GM19468 (cell line): ENCODE results near the gene SPAG9.

Experiments used
- ATAC-seq: cut with Tn5 transposase; IDR thresholded peaks from one replicate; pipeline ENCODE4 v1.9.1; 2021; ENCODE audit warnings: mild to moderate bottlenecking, moderate library complexity, moderate number of reproducible peaks; ENCODE audit not compliant: unreplicated experiment; ENCODE audit errors: extremely low read depth

The SPAG9 gene

DNA sequence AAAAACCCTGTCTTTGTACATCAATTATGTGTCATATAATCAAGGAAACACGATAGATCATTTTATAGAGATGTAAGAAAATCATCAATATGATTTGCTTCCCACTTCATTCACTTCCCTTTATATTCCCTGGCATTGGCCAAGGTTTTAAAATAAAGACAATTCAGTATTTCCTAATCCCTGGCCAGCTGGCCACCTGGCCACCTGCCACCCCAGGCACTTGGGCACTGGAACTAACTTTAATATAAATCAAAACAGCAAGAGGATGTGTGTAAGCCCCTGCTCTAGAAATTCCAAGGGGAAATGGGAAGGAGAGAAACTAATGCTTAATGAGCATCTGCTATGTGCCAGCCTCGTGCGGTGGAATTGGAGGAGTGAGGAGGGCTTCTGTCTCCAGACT is 195.9 kb downstream of the SPAG9 start:
- no peak for ATAC-seq

DNA sequence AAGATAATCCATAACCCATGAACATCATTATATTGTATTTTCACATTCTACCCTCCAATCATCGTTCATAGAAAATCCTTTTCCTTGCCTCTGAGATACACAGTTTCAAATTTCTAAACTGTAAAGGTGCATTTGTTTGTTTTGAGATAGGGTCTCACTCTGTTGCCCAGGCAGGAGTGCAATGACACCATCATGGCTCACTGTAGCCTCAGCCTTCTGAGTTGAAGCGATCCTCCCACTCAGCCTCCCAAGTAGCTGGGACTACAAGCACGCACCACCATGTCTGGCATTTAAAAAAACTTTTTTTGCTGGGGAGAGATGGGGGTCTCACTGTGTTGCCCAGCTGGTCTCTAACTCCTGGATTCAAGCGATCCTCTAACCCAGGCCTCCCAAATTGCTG is 196.4 kb downstream of the SPAG9 start:
- no peak for ATAC-seq

DNA sequence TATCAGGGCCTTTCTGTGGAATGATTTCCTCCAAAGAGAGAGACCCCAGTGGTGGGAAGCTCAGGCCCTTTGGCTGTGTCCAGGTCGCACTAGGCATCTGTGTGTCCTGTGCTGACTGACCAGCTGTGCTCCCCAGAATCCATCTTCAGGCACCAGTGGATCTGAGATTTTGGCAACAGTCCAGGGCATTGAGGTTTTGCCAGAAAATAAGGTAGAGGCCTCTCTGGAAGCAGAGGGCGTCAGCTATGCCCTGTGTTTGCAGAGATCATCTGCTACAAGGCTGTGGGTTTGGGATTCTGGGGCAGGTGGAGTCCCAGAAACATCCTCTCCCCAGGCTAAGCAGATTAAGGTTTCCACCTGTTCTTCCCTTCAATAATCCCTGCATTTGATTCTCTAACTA is 197.1 kb downstream of the SPAG9 start:
- ATAC-seq: no peak

DNA sequence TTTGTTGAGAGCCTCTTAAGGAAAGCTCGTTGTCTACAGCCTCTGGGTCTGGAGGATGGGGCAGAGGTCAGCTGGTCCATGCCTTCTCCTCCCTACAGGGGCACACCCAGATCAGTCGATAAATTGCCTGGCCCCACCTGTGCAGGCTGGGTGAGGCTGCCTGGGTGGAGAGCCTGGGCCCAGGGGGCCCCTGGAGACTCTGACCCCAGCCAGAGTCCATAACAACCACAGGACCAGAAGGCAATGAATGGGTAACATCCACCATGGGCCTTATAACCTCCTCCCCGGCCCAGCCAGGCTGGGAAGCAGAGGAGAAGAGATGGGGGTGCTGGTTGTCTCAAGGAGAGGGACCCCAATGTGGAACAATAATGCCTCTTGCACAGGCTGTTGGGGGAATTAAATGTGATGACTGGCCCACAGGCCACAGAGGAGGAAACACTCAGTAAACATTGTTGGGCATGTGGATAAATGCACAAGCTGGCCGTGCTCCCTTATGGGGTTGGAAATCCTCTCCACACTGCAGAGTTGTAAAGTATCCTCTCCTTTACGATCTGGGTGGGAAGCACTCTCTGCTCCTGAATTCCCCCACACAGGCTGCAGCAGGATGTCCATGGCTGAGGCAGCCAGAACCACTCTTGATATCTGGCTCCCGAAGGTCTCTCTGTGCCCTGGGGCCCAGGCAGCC is 197.8 kb downstream of the SPAG9 start:
- no peak for ATAC-seq

DNA sequence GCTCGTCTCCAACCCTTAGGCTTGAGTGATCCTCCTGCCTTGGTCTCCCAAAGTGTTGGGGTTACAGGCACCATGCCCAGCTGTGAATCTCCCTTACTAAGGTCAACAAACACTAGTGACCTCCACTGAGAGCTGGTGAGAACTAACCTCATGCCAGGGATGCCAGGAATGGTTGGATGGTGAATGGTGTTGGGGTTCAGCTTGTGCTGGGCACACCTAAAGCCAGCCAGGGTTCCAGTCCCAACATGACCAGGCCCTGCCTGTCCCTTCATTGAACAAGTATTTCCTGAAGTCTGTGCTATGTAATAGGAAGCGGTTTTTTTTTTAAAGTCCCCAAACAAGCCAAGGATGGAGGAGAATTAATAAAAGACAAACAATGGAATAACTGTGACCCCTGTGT is 198.6 kb downstream of the SPAG9 start:
- no peak for ATAC-seq

DNA sequence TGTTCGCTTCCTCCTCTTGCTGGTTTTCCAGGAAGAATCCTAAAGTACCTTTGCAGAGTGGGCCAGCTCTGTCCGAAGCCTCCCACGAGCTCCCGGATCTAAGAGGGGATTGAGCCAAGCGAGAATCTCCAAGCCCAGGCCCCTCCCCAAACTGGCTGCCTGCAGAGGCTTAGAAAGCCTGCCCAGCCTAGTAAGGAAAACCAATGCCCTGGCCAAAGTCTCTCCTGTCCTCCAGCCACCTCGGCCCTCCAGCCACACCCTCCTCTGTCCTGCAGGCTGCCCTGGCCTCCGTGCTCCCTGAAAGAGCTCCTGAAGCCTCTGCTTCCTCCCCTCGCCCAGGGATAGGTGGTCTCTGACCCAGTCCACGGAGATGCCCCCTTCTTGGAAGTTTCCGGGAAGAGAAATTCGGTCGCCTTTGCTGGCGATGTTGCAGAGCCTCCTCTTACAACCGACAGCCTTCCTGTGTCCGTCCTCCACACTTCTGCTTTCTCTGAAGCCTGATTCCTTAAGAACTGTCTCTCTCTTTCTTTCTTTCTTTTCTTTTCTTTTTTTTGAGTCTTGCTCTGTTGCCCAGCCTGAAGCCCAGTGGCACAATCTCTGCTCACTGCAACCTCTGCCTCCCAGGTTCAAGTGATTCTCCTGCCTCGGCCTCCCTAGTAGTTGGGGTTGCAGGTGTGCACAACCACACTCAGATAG is 199.6 kb downstream of the SPAG9 start:
- ATAC-seq: no peak

DNA sequence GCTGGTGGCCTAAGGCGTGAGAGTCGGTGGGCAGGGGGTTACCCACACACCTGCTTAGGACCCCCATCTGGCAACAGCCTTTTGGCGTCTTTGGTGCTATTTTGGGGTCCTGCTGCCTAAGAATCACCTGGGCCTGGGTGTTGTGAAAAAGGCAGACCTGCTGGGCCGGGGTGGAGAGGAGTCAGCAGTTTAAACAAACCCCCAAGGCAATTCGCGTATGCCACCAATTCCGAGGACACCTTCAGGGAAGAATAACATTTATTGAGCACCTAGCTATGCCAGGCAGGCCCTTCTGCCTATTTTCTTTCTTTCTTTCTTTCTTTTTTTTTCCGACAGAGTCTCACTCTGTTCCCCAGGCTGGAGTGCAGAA is 200.6 kb downstream of the SPAG9 start:
- ATAC-seq: no peak

DNA sequence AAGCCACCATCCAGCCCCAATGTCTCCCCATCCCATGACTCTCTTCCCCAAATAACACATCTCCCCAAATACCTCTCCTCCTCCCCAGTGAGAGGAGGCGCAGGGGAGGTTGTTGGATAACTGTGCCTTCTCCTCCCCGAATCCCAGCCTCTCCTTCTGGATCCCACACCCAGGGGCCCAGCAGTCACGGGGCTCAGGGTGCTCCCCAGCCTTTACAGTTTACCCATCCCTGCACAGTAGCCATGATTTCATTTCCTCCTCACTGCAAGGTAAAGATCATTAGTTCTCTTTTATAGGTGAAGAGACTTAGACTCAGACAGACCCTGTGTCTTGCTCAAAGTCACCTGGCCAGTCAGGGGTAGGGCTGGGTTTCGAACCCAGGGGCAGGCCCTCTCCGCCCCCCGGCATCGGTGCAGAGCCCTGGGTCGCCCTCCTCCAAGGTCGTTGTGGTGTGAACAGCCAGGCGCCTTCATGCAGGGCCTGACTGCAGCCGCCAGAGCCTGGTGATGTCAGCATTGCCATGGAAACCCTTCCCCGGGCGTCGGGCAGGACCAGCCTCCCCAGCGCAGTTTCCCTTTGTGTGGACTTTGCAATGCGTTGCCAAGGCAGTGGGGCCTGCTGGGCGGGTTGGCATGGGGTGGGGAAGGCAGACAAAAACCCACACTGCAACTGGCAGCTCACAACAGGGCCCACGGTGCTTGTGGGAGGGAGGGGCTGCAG is 201.2 kb downstream of the SPAG9 start:
- ATAC-seq: no peak

DNA sequence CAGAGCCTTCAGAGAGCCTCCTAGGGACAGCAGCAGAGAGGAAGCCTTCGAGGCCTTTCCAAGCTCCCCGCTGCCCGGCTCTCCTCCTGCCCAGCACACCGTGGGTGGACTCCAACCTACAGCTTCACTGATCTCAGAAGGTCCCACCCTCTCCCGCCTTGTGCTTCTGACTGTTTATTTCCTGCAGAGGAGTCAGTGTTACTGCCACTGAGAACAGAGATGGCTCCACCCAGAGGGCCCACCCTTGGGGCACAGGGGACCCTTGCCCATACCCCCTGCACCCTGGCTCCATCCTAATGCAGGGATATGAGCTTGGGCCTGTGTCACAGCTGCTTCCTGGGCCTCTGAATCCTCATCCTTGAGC is 201.8 kb downstream of the SPAG9 start:
- no peak for ATAC-seq

DNA sequence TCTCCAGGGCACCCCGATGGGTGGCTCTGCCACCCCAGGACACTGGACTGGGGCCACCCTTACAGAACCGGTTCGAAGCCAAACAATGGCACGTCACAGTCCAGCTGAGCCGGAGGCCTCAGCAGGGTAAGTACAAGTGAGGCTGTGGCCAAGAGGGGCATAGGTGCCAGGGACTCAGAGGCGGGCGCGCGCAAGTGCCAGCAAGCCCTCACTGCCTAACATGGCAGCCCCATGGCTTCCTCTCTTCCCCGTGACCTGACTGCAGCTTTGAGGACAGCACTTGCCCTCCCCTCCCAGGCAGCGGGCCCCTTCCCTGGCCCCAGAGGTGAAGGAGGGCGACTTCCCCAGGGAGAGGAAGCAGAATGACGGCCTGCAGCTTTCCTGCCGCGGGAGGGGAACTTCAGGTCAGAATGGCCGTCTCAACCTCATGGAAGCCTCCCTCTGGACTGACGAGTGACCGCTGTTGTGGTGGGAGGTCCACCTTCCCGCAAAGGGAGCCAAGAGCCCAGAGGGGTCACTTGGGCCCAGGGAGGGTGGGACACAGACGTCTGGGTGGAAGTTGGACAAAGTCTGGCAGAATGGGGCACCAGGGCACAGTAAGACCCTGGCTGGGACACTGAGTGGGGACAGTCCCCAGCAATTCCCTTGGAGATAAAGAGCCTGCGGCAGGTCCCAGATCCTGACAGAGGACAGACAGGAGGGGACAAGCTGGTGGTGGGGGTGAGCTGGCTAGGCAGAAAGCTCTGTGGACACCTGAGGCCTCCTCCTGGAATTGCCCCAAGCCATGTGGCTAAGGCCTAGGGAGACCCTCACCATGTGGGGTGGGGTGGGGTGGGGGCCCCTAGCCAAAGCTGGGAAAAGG is 202.4 kb downstream of the SPAG9 start:
- ATAC-seq: no peak

DNA sequence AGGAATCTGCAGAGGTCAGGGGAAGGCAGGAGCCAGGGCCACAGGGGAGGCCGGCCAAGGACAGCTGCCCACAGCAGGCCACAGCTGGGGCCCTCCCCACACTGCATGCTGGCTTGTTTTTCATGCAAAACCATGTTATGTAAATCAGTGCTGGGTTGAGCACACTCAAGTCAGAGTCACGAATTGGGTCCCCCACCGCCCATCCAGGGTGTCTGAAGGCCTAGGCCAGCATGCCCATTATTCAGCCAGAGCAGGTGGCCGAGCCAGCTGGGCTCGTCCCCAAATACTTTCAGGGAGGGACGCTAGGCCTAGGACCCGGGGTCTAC is 203.3 kb downstream of the SPAG9 start:
- no peak for ATAC-seq

DNA sequence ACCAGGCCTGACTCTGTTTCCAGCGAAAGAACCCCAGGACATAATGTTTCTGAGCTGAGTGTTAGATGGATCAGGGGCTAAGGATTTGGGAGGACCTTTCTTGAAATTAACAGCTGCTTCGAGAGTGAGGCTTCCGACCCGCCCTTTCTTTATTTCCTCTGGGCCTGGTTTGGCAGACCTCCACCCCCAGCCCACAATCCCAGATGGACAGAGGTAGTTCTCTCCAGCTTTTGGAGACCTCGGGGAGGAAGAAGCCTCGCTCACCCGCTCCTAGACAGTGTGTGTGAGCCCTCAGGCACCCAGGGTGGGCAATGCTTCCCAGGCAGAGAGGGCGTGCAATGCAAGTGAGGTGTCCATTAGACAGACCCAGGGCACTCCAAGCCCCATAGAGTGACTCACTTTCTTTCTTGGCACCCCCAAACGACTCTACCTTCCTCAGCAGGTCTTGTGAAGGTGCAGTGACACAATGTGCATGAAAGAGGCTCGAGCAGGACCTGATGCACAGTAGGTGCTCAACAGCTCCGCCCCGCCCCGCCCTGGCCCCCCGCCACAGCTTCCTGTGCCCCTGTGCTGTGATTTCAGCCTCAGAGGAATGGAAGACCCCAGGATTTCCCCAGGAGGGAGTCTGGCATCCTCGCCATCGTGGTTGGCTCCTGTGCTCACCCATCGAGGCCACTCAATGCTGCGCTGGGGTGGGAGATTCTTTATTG is 203.8 kb downstream of the SPAG9 start:
- no peak for ATAC-seq

DNA sequence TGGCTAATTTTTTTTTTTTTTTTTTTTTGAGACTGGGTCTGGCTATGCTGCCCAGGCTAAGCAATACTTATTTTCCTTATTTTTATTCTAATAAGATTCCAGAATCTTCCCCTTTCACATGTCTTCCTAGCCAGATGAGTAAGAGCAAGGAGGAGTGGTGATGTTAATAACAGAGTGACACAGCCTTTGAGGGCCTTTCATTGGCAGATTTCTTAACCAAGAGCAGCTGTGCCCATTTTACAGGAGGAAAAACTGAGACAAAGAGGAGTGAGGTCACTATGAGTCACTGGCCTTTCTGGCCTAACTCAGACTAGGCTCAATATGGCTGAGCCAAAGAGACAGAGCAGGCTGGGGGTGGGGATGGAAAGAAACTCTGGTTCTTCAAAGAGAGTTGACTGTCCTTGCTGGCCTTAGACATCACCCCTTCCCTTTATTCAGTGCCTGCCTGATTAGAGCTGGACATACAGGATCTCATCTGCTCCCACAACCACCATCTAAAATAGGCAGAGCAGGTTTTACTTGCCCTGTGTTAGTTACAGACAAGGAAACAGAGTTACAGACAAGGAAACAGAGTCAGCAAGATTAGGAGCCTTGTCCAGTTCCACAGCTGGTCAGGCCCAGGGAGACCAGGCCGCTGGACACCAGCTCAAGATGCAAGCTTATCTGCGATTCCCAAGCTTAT is 204.5 kb downstream of the SPAG9 start:
- ATAC-seq: no peak

DNA sequence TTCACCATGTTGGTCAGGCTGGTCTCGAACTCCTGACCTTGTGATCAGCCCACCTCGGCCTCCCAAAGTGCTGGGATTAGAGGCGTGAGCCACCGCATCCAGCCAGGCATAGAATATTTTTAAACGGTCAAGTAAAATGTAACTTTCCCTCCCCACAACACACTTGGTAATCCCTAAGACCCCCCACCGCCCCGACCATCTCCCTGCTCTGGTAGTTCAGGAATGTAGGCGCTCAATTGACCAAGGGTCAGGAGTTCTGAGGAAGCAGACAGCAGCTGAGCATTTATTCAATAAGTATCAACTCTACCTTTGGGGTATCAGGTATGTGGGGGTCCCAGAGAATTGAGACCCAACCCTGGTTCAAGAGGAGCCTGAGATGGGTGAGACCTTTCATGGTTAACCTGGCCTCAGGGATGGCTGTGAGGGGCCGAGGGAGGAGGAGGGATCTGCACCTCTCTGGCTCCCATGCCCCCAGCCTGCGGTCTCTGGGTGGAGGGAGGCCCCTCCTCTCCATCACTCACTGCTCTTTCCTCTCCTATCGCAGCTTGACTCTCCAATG is 206.1 kb downstream of the SPAG9 start:
- no peak for ATAC-seq

DNA sequence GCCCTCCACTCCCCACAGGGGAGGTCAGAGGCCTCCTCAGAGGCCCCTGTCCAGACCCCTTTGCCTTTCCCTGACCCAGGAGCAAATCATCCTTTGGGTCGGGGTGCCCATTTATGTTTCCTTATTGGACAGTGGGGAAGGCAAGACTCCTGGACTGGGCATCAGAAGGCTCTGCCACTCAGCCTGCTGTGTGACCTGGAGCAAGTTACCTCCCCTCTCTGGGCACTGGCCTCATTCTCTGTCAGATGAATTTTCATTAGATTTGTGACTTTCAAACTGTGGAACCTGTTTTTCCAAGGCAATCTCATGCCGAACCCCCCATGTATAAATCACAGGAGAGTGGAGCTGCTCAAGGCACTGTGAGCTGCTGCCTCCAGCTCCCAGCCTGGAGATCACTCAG is 207.5 kb downstream of the SPAG9 start:
- ATAC-seq: no peak
